ENCODE measurements around the gene OR52H1. TPM values are rescaled to one million over a fixed set of nuclear protein-coding genes. Genes with fewer than 3 reads are reported as not detected.

Gene OR52H1
- total and polyA plus RNA-seq, 2 experiments from 2014 or later = 0.28 TPM; not detected in 1

GRCh38 chr11:5577101-5577500 is 28.8 kb upstream of the OR52H1 start:
- Mint-ChIP-seq H3K4me1 (no peaks in the 10 kb centered on the region), H3K27me3 (ENCODE audit: insufficient read depth, low read depth, poor library complexity) (no peaks in the 10 kb centered on the region), H3K9me3 (no peaks in the 10 kb centered on the region), H3K27ac (no peak overlapping the region), H3K36me3 (ENCODE audit: low read depth) (no peaks in the 10 kb centered on the region; the same call in 2 of the 3 replicates), H3K4me3 (no peak overlapping the region)
- no peak overlapping the region for H3K27ac ChIP-seq (ENCODE audit: low read depth)
- DNase-seq (ENCODE audit: low spot score) = no peak
- no peak overlapping the region for H3K4me2 ChIP-seq
- no peak for ATAC-seq
- H3K4me3 ChIP-seq = no peak overlapping the region
- H2AFZ ChIP-seq = no peak overlapping the region
- H4K20me1 ChIP-seq (replicated peaks; ENCODE audit: insufficient read depth) = no peaks in the 10 kb centered on the region
- no peaks in the 10 kb centered on the region for H3F3A ChIP-seq (replicated peaks; ENCODE audit: low read depth)
- H3K27me3 ChIP-seq (ENCODE audit: insufficient read depth) = no peaks in the 10 kb centered on the region
- peaks cover 3% of the 10 kb centered on the region; the same call in 1 of the 2 replicates for H3K9me2 ChIP-seq (ENCODE audit: insufficient read depth)
- H3K36me3 ChIP-seq (ENCODE audit: insufficient read depth) = no peaks in the 10 kb centered on the region
- TF ChIP-seq STAT1 (IDR thresholded peaks at IDR 0.05; ENCODE audit: unreplicated experiment) (no peak), POLR2AphosphoS5 (IDR thresholded peaks at IDR 0.05; ENCODE audit: low read depth) (no peak), EZH2phosphoT487 (IDR thresholded peaks at IDR 0.05; ENCODE audit: unreplicated experiment) (no peak), JUNB (IDR thresholded peaks at IDR 0.05; ENCODE audit: unreplicated experiment) (no peak)
- no peaks in the 10 kb centered on the region for H3K79me2 ChIP-seq (replicated peaks; ENCODE audit: insufficient read depth)
- H3K4me1 ChIP-seq (ENCODE audit: insufficient read depth) = no peaks in the 10 kb centered on the region

GRCh38 chr11:5575152-5575551 is 26.8 kb upstream of the OR52H1 start:
- no peaks in the 10 kb centered on the region for H3K9me3 Mint-ChIP-seq
- H3F3A ChIP-seq (replicated peaks; ENCODE audit: low read depth) = no peaks in the 10 kb centered on the region
- no peaks in the 10 kb centered on the region for H3K27me3 ChIP-seq (ENCODE audit: insufficient read depth)
- H3K4me1 Mint-ChIP-seq = no peaks in the 10 kb centered on the region
- H3K27me3 Mint-ChIP-seq (ENCODE audit: insufficient read depth, low read depth, poor library complexity) = no peaks in the 10 kb centered on the region
- H4K20me1 ChIP-seq (replicated peaks; ENCODE audit: insufficient read depth) = no peaks in the 10 kb centered on the region
- H3K9me2 ChIP-seq (ENCODE audit: insufficient read depth) = no peaks in the 10 kb centered on the region
- no peak overlapping the region for H3K27ac ChIP-seq (ENCODE audit: low read depth)
- H3K79me2 ChIP-seq (replicated peaks; ENCODE audit: insufficient read depth) = no peaks in the 10 kb centered on the region
- H3K4me1 ChIP-seq (ENCODE audit: insufficient read depth) = no peaks in the 10 kb centered on the region
- H3K36me3 Mint-ChIP-seq (ENCODE audit: low read depth) = no peaks in the 10 kb centered on the region; the same call in 2 of the 3 replicates
- 0 out of 2 replicates have a peak overlapping the region, but pooled peaks have one; percentile 2 for H2AFZ ChIP-seq
- H3K36me3 ChIP-seq (ENCODE audit: insufficient read depth) = no peaks in the 10 kb centered on the region
- H3K4me2 ChIP-seq = no peak overlapping the region
- DNase-seq (ENCODE audit: low spot score) (no peak), ATAC-seq (no peak)
- no peak overlapping the region for H3K27ac Mint-ChIP-seq
- no peak overlapping the region for H3K4me3 Mint-ChIP-seq
- no peak overlapping the region for H3K4me3 ChIP-seq
- TF ChIP-seq POLR2AphosphoS5 (IDR thresholded peaks at IDR 0.05; ENCODE audit: low read depth) (no peak), ZNF462 (CRISPR knock-in tag; IDR thresholded peaks at IDR 0.05) (no peak), REST (IDR thresholded peaks at IDR 0.05; ENCODE audit: unreplicated experiment) (no peak), NANOG (IDR thresholded peaks at IDR 0.05; ENCODE audit: borderline replicate concordance) (no peak), ZNF331 (CRISPR knock-in tag; IDR thresholded peaks at IDR 0.05; ENCODE audit: low read depth) (no peak), EZH2 (IDR thresholded peaks at IDR 0.05; ENCODE audit: low read depth, unreplicated experiment) (no peak), ZNF114 (CRISPR knock-in tag; IDR thresholded peaks at IDR 0.05) (no peak), CREB1 (CRISPR knock-in tag; IDR thresholded peaks at IDR 0.05; ENCODE audit: low read depth) (no peak), JUNB (IDR thresholded peaks at IDR 0.05; ENCODE audit: unreplicated experiment) (no peak), ETS1 (IDR thresholded peaks at IDR 0.05) (no peak), STAT1 (IDR thresholded peaks at IDR 0.05; ENCODE audit: unreplicated experiment) (no peak), EZH2phosphoT487 (IDR thresholded peaks at IDR 0.05; ENCODE audit: unreplicated experiment) (no peak)
